PC-3 (cell line): Measurements from ENCODE around the gene GPR132. TPM values are rescaled to one million over a fixed set of nuclear protein-coding genes. Genes with fewer than 3 reads are reported as not detected.

Experiments
- ATAC-seq: fragments of 200-7000 bp; cut with Tn5 transposase; 2 replicates; pipeline ENCODE4 v1.9.1; 2020; ENCODE audit warnings: mild to moderate bottlenecking, moderate library complexity
- BruUV-seq: library from RNA; stranded (reverse); fragments of 400-500 nt; replicated peaks from 2 replicates; lab custom pipeline; 2021; lab: Mats Ljungman, UMichigan
- CTCF ChIA-PET: fragments of 300-600 bp; sonication (Branson Sonifier 250); formaldehyde crosslinking; loops from one replicate; lab custom pipeline; 2022; ENCODE audit warnings: antibody characterized with exemption; lab: Charles Lee
- POLR2A ChIA-PET: fragments of 300-600 bp; sonication (Branson Sonifier 250); formaldehyde crosslinking; loops from one replicate; lab custom pipeline; 2022; ENCODE audit warnings: antibody characterized with exemption; ENCODE audit not compliant: unreplicated experiment; lab: Charles Lee
- DNase-seq: peaks from one replicate; pipeline ENCODE4 v3.0.0-alpha.2; 2015
- H2AFZ ChIP-seq: fragments of 300-600 bp; sonication (generic); 2 replicates; pipeline ENCODE4 v1.6.0; 2016; ENCODE audit warnings: antibody characterized with exemption, low read length
- H3F3A ChIP-seq: fragments of 300-600 bp; sonication (generic); one replicate; pipeline ENCODE4 v1.6.0; 2017; ENCODE audit warnings: antibody characterized with exemption, low read length, control low read depth, mild to moderate bottlenecking; ENCODE audit not compliant: unreplicated experiment
- H3K27ac ChIP-seq: fragments of 300-600 bp; sonication (generic); 2 replicates; pipeline ENCODE4 v1.5.1; 2016; ENCODE audit warnings: mild to moderate bottlenecking, low read length
- H3K27me3 ChIP-seq: fragments of 300-600 bp; sonication (generic); 2 replicates; pipeline ENCODE4 v1.6.1; 2016; ENCODE audit warnings: low read length, mixed read lengths
- H3K36me3 ChIP-seq: fragments of 300-600 bp; sonication (generic); 2 replicates; pipeline ENCODE4 v1.6.1; 2016; ENCODE audit warnings: low read depth, mixed run types, low read length, mixed read lengths
- H3K4me1 ChIP-seq: fragments of 300-600 bp; sonication (generic); 2 replicates; pipeline ENCODE4 v1.5.1; 2016; ENCODE audit warnings: low read length; ENCODE audit not compliant: insufficient read depth
- H3K4me2 ChIP-seq: fragments of 300-600 bp; sonication (generic); 2 replicates; pipeline ENCODE4 v1.6.0; 2016; ENCODE audit warnings: low read length
- H3K4me3 ChIP-seq: fragments of 300-600 bp; sonication (generic); 2 replicates; pipeline ENCODE4 v1.5.1; 2016; ENCODE audit warnings: mild to moderate bottlenecking, low read length, mixed read lengths
- H3K79me2 ChIP-seq: fragments of 300-600 bp; sonication (generic); 2 replicates; pipeline ENCODE4 v1.6.1; 2017; ENCODE audit warnings: low read length, mixed read lengths
- H3K9ac ChIP-seq: fragments of 300-600 bp; sonication (generic); 2 replicates; pipeline ENCODE4 v1.6.0; 2016; ENCODE audit warnings: mild to moderate bottlenecking, low read length
- H3K9me2 ChIP-seq: fragments of 300-600 bp; sonication (generic); replicated peaks from 2 replicates; pipeline ENCODE4 v1.6.1; 2016; ENCODE audit warnings: mixed run types, low read length, mixed read lengths
- H3K9me3 ChIP-seq: fragments of 300-600 bp; sonication (generic); 2 replicates; pipeline ENCODE4 v1.6.1; 2016; ENCODE audit warnings: low read length, mixed read lengths
- H4K20me1 ChIP-seq: fragments of 300-600 bp; sonication (generic); 2 replicates; pipeline ENCODE4 v1.6.1; 2016; ENCODE audit warnings: low read length, mixed read lengths
- CTCF ChIP-seq: fragments of 300-600 bp; sonication (generic); conservative IDR thresholded peaks from 2 replicates; pipeline ENCODE4 v1.5.1; 2017; ENCODE audit warnings: antibody characterized with exemption, low read depth, mild to moderate bottlenecking, low read length
- EZH2 ChIP-seq: fragments of 300-600 bp; sonication (generic); IDR thresholded peaks from one replicate; pipeline ENCODE4 v1.6.1; 2017; ENCODE audit warnings: antibody characterized with exemption, mild to moderate bottlenecking, low read length; ENCODE audit not compliant: unreplicated experiment
- EZH2phosphoT487 ChIP-seq: fragments of 300-600 bp; sonication (generic); IDR thresholded peaks from 2 replicates; pipeline ENCODE4 v1.6.1; 2018; ENCODE audit warnings: mild to moderate bottlenecking, antibody characterized with exemption, low read length, borderline replicate concordance
- intact Hi-C: fragments of 100-400 bp; cut with micrococcal nuclease; formaldehyde crosslinking; loops from 2 replicates; pipeline ENCODE4 v1.9.0; 2023
- total RNA-seq: library from RNA; depleted of rRNA; stranded (reverse); fragments of >200 nt; gene quantifications from 2 replicates; pipeline ENCODE4 v1.2.3, GENCODE V29; 2014

Gene GPR132
- total RNA-seq, 1 experiment from 2014 or later = 0.04 TPM

- intact Hi-C loops = no loop called here
- Histone ChIP-seq H3K79me2 (peaks cover 74% of the 10 kb centered on the region), H4K20me1 (peaks cover 48% of the 10 kb centered on the region), H2AFZ (no peak overlapping the region), H3K4me2 (peak overlapping the region; percentile 81), H3K27ac (peak overlapping the region; percentile 76), H3K36me3 (peaks cover 29% of the 10 kb centered on the region), H3F3A (peaks cover 12% of the 10 kb centered on the region), H3K9me2 (no peaks in the 10 kb centered on the region), H3K4me3 (peak overlapping the region; percentile 95), H3K4me1 (peaks cover 70% of the 10 kb centered on the region), H3K9ac (peak overlapping the region; percentile 98), H3K27me3 (no peaks in the 10 kb centered on the region), H3K9me3 (no peaks in the 10 kb centered on the region)
- ATAC-seq (no peak), DNase-seq (no peak)
- ChIA-PET POLR2A (interaction anchor here (1.1 kb wide), 1 partner anchor 50 kb away, joined by 9 read pairs; no protein-coding TSS in a partner anchor), CTCF (no interaction called here)
- no peak for TF ChIP-seq CTCF
- no peak for TF ChIP-seq EZH2phosphoT487
- no peak for TF ChIP-seq EZH2
- TSS peak; percentile 18 for BruUV-seq
Observed at GRCh38 chr14:105019861-105020814, 45.1 kb downstream of the GPR132 start.

- Histone ChIP-seq H3K4me2 (peak overlapping the region; percentile 81), H3K4me1 (peaks cover 68% of the 10 kb centered on the region), H3K79me2 (peaks cover 92% of the 10 kb centered on the region), H3K4me3 (peak overlapping the region; percentile 95), H3K9me2 (no peaks in the 10 kb centered on the region), H3K27ac (0 out of 2 replicates have a peak overlapping the region, but pooled peaks have one; percentile 1), H3F3A (peaks cover 12% of the 10 kb centered on the region), H3K9ac (peak overlapping the region; percentile 98), H3K9me3 (no peaks in the 10 kb centered on the region), H3K36me3 (peaks cover 29% of the 10 kb centered on the region), H4K20me1 (peaks cover 66% of the 10 kb centered on the region), H2AFZ (no peak overlapping the region), H3K27me3 (no peaks in the 10 kb centered on the region)
- no peak for TF ChIP-seq EZH2
- no peak for TF ChIP-seq CTCF
- TF ChIP-seq EZH2phosphoT487 = no peak
- BruUV-seq = no TSS peak
- CTCF ChIA-PET = interaction anchor here (1.0 kb wide), 2 partner anchors 28 to 192 kb away, joined by 3 to 6 read pairs; no protein-coding TSS in a partner anchor
- no peak for DNase-seq
- no peak for ATAC-seq
- POLR2A ChIA-PET = interaction anchor here (0.6 to 0.7 kb wide), 3 partner anchors 11 to 59 kb away, joined by 4 to 10 read pairs (median 4); no protein-coding TSS in a partner anchor
- intact Hi-C loops = no loop called here
Observed at GRCh38 chr14:105018414-105018813, 46.8 kb downstream of the GPR132 start.
